HEK293 (cell line): ENCODE measurements around the gene GRID2.
"Not testable (repeated sequence)": the region's sequence is repeated elsewhere in the genome, so short reads cannot be mapped to it uniquely, and the experiment has no call there.

Source experiments
- MEIS1 ChIP-seq: sonication (generic); formaldehyde crosslinking; IDR thresholded peaks from 2 replicates; pipeline ENCODE4 v1.8.1; 2022; ENCODE audit warnings: missing genetic modification reagents, mild to moderate bottlenecking, borderline replicate concordance
- ZNF239 ChIP-seq: fragments of 450-650 bp; formaldehyde crosslinking; IDR thresholded peaks from 2 replicates; pipeline ENCODE4 v1.5.1; 2016; ENCODE audit warnings: missing biosample characterization, missing genetic modification characterization
- ZNF423 ChIP-seq: fragments of 450-650 bp; formaldehyde crosslinking; IDR thresholded peaks from 2 replicates; pipeline ENCODE4 v1.5.1; 2016; ENCODE audit warnings: missing biosample characterization, missing genetic modification characterization
- TF ChIP-seq, protein P1 (sequence below): fragments of 450-650 bp; formaldehyde crosslinking; IDR thresholded peaks from 2 replicates; pipeline ENCODE4 v1.5.1; 2016; ENCODE audit warnings: missing biosample characterization, missing genetic modification characterization

DNA sequence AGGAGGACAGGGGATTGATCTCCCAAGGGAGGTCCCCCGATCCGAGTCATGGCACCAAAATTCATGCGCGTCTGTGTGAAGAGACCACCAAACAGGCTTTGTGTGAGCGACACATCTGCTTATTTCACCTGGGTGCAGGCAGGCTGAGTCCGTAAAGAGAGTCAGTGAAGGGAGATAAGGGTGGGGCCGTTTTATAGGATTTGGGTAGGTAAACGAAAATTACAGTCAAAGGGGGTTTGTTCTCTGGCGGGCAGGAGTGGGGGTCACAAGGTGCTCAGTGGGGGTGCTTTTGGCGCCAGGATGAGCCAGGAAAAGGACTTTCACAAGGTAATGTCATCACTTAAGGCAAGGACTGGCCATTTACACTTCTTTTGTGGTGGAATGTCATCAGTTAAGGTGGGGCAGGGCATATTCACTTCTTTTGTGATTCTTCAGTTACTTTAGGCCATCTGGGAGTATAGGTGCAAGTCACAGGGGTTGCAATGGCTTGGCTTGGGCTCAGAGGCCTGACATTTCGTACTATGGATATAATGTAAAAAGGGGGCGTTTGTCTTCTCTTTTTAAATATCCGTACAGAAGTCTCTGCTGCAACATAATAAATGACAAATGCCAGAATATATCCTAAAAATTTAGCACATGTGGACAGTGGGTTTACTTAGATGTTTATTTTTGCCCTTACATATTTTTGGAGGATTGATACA, 140.5 kb downstream of the GRID2 start:
- TF ChIP-seq ZNF239; MEIS1 (CRISPR knock-in tag); ZNF423 (tag by site-specific recombination): not testable (repeated sequence)
- TF ChIP-seq, protein P1, sequence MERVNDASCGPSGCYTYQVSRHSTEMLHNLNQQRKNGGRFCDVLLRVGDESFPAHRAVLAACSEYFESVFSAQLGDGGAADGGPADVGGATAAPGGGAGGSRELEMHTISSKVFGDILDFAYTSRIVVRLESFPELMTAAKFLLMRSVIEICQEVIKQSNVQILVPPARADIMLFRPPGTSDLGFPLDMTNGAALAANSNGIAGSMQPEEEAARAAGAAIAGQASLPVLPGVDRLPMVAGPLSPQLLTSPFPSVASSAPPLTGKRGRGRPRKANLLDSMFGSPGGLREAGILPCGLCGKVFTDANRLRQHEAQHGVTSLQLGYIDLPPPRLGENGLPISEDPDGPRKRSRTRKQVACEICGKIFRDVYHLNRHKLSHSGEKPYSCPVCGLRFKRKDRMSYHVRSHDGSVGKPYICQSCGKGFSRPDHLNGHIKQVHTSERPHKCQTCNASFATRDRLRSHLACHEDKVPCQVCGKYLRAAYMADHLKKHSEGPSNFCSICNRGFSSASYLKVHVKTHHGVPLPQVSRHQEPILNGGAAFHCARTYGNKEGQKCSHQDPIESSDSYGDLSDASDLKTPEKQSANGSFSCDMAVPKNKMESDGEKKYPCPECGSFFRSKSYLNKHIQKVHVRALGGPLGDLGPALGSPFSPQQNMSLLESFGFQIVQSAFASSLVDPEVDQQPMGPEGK: not testable (repeated sequence)
